NT2/D1 (cell line): Measurements from ENCODE around the gene TRAK2.

Experiments used
- DNase-seq: peaks from one replicate; pipeline ENCODE4 v3.0.0-alpha.2; 2011; ENCODE audit warnings: low read depth, low spot score
- H3K27me3 ChIP-seq: 2 replicates; pipeline ENCODE4 v1.6.0; 2011; ENCODE audit warnings: mild to moderate bottlenecking; ENCODE audit not compliant: insufficient read length, insufficient read depth
- H3K36me3 ChIP-seq: 2 replicates; pipeline ENCODE4 v1.6.1; 2011; ENCODE audit warnings: mild to moderate bottlenecking, low read length, mixed read lengths; ENCODE audit not compliant: insufficient read depth, insufficient read length
- H3K4me1 ChIP-seq: 2 replicates; pipeline ENCODE4 v1.5.1; 2011; ENCODE audit not compliant: insufficient read depth, insufficient read length
- H3K4me3 ChIP-seq: 2 replicates; pipeline ENCODE4 v1.5.1; 2011; ENCODE audit warnings: low read depth; ENCODE audit not compliant: insufficient read length
- H3K9ac ChIP-seq: 2 replicates; pipeline ENCODE4 v1.6.0; 2011; ENCODE audit warnings: low read depth; ENCODE audit not compliant: insufficient read length
- H3K9me3 ChIP-seq: 2 replicates; pipeline ENCODE4 v1.5.1; 2011; ENCODE audit warnings: mild to moderate bottlenecking, low read length; ENCODE audit not compliant: insufficient read depth
- SUZ12 ChIP-seq: IDR thresholded peaks from 2 replicates; pipeline ENCODE4 v1.6.1; 2011; ENCODE audit not compliant: insufficient read length, insufficient read depth; ENCODE audit errors: extremely low read depth
- YY1 ChIP-seq: IDR thresholded peaks from 2 replicates; pipeline ENCODE4 v1.6.1; 2011; ENCODE audit not compliant: insufficient read length, insufficient read depth
- ZNF274 ChIP-seq: IDR thresholded peaks from 2 replicates; pipeline ENCODE4 v1.6.1; 2011; ENCODE audit warnings: mild to moderate bottlenecking, low read depth, low read length

Gene TRAK2

GRCh38 chr2:201413143-201413542 is 38.1 kb downstream of the TRAK2 start:
- Histone ChIP-seq H3K36me3 (peaks cover 6% of the 10 kb centered on the region), H3K9me3 (no peaks in the 10 kb centered on the region), H3K4me3 (no peak overlapping the region), H3K4me1 (no peaks in the 10 kb centered on the region), H3K27me3 (no peaks in the 10 kb centered on the region), H3K9ac (no peak overlapping the region)
- no peak for TF ChIP-seq ZNF274
- no peak for TF ChIP-seq SUZ12
- TF ChIP-seq YY1, result no peak
- no peak for DNase-seq

GRCh38 chr2:201411421-201411820 is 39.8 kb downstream of the TRAK2 start:
- H3K36me3 ChIP-seq, result peaks cover 4% of the 10 kb centered on the region
- DNase-seq, result no peak
- no peak overlapping the region for H3K4me3 ChIP-seq
- no peak for TF ChIP-seq ZNF274
- TF ChIP-seq SUZ12, result no peak
- TF ChIP-seq YY1, result no peak
- no peaks in the 10 kb centered on the region for H3K27me3 ChIP-seq
- H3K9me3 ChIP-seq, result no peaks in the 10 kb centered on the region
- H3K4me1 ChIP-seq, result no peaks in the 10 kb centered on the region
- H3K9ac ChIP-seq, result no peak overlapping the region

- H3K36me3 ChIP-seq, result peaks cover 4% of the 10 kb centered on the region
- no peaks in the 10 kb centered on the region for H3K9me3 ChIP-seq
- no peaks in the 10 kb centered on the region for H3K27me3 ChIP-seq
- no peak for DNase-seq
- no peaks in the 10 kb centered on the region for H3K4me1 ChIP-seq
- no peak overlapping the region for H3K4me3 ChIP-seq
- TF ChIP-seq SUZ12 (no peak), ZNF274 (no peak), YY1 (no peak)
- H3K9ac ChIP-seq, result no peak overlapping the region
These were observed 42.3 kb downstream of the TRAK2 start for GRCh38 chr2:201408931-201409330.

GRCh38 chr2:201407265-201407664 is 44.0 kb downstream of the TRAK2 start:
- Histone ChIP-seq H3K27me3 (no peaks in the 10 kb centered on the region), H3K9ac (no peak overlapping the region), H3K9me3 (no peaks in the 10 kb centered on the region), H3K4me1 (no peaks in the 10 kb centered on the region), H3K4me3 (no peak overlapping the region), H3K36me3 (peaks cover 4% of the 10 kb centered on the region)
- DNase-seq, result no peak
- TF ChIP-seq YY1, result no peak
- no peak for TF ChIP-seq SUZ12
- TF ChIP-seq ZNF274, result no peak

GRCh38 chr2:201406077-201406662 is 45.1 kb downstream of the TRAK2 start:
- no peak for TF ChIP-seq SUZ12
- TF ChIP-seq ZNF274, result no peak
- TF ChIP-seq YY1, result no peak
- Histone ChIP-seq H3K27me3 (no peaks in the 10 kb centered on the region), H3K36me3 (peaks cover 4% of the 10 kb centered on the region), H3K9ac (no peak overlapping the region), H3K4me3 (no peak overlapping the region), H3K9me3 (no peaks in the 10 kb centered on the region), H3K4me1 (no peaks in the 10 kb centered on the region)
- no peak for DNase-seq

- Histone ChIP-seq H3K4me1 (no peaks in the 10 kb centered on the region), H3K9ac (no peak overlapping the region), H3K4me3 (no peak overlapping the region), H3K36me3 (peaks cover 3% of the 10 kb centered on the region), H3K27me3 (no peaks in the 10 kb centered on the region), H3K9me3 (no peaks in the 10 kb centered on the region)
- no peak for DNase-seq
- TF ChIP-seq SUZ12 (no peak), ZNF274 (no peak), YY1 (no peak)
These were observed 46.5 kb downstream of the TRAK2 start for GRCh38 chr2:201404699-201405280.

- Histone ChIP-seq H3K4me3 (no peak overlapping the region), H3K27me3 (no peaks in the 10 kb centered on the region), H3K9ac (no peak overlapping the region), H3K4me1 (no peaks in the 10 kb centered on the region), H3K36me3 (peaks cover 9% of the 10 kb centered on the region), H3K9me3 (no peaks in the 10 kb centered on the region)
- no peak for DNase-seq
- no peak for TF ChIP-seq ZNF274
- no peak for TF ChIP-seq SUZ12
- no peak for TF ChIP-seq YY1
These were observed 47.4 kb downstream of the TRAK2 start for GRCh38 chr2:201403880-201404279.
